Activated naive CD4-positive, alpha-beta T cell treated with anti-CD3 and anti-CD28 coated beads, Interleukin-2, amount 50 U/mL, for 72 hours (primary cell): ENCODE results near the gene ZNG1A. TPM values are rescaled to one million over a fixed set of nuclear protein-coding genes. Genes with fewer than 3 reads are reported as not detected.
"Not testable (repeated sequence)": the region's sequence is repeated elsewhere in the genome, so short reads cannot be mapped to it uniquely, and the experiment has no call there.

Source experiments
- ATAC-seq, 2 donors: fragments of 150-1000 bp; cut with Tn5 transposase; 2 replicates each; pipeline ENCODE4 v1.10.0; 2021; ENCODE audit warnings: mild to moderate bottlenecking in 2 of 2, moderate library complexity in 2 of 2
- DNase-seq, 2 donors: peaks; one replicate each; pipeline ENCODE4 v3.0.0; 2021 to 2022; ENCODE audit warnings: low spot score in 2 of 2
- H3K27ac Mint-ChIP-seq, 2 donors: one replicate each; pipeline ENCODE4 v1.8.0; 2022; ENCODE audit warnings: mild to moderate bottlenecking in 2 of 2, mixed read lengths in 2 of 2
- H3K36me3 Mint-ChIP-seq, 2 donors: one replicate each; pipeline ENCODE4 v1.8.0; 2022; ENCODE audit warnings: mixed read lengths in 2 of 2
- H3K9me3 Mint-ChIP-seq, 2 donors: one replicate each; pipeline ENCODE4 v1.8.0; 2022; ENCODE audit warnings: mixed read lengths in 2 of 2
- total RNA-seq, 2 donors: library from RNA; stranded (reverse); gene quantifications; one replicate each; pipeline ENCODE4 v1.2.3, GENCODE V29; 2022

Gene ZNG1A
- total RNA-seq, 2 donors from 2014 or later = 41.5 to 53.5 TPM

- H3K36me3 Mint-ChIP-seq, ATAC-seq, H3K9me3 Mint-ChIP-seq, H3K27ac Mint-ChIP-seq, DNase-seq: not testable (repeated sequence)
Measured at GRCh38 chr9:112589-113467, 66.0 kb downstream of the ZNG1A start.

GRCh38 chr9:110672-111071 is 68.2 kb downstream of the ZNG1A start:
- not testable (repeated sequence) for DNase-seq, H3K9me3 Mint-ChIP-seq, ATAC-seq, H3K27ac Mint-ChIP-seq, H3K36me3 Mint-ChIP-seq

GRCh38 chr9:109540-109939 is 69.3 kb downstream of the ZNG1A start:
- not testable (repeated sequence) for ATAC-seq, H3K27ac Mint-ChIP-seq, DNase-seq, H3K9me3 Mint-ChIP-seq, H3K36me3 Mint-ChIP-seq

DNA sequence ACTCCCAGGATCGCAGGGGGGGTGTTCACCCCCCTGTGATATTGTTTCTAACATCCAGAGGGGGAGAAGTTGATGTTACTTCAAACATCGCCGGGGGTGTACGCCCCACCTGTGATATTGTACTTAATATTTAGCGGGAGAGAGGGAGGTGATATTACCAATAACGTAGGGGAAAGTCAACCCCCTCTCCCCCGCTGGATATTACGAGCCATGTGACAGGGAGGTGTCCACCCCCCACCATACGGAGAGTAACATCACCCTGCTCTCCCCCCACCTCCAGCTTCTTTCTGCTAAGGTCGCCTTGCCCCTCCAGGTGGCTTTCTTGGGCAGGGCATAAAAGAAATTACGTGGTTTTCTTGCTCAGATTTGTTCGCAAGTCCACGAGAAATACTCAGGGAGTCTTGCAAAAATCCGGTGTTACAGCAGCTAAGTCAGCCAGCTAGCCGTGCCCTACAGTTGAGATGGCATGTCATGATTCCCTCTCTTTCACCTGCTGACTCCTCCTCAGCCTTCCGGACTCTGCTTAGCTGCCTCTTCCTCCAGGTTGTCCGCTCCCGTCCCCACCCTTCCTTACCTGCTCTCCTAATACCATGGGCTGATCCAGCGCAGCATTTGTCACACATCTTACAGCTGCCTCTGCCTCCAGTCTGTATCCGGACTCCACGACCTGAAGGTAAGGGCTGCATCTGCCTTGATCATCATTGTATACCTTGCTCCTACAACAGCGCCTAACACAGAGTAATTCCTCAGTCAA is 69.9 kb downstream of the ZNG1A start:
- not testable (repeated sequence) for DNase-seq, H3K27ac Mint-ChIP-seq, H3K36me3 Mint-ChIP-seq, H3K9me3 Mint-ChIP-seq, ATAC-seq

GRCh38 chr9:105991-106390 is 72.9 kb downstream of the ZNG1A start:
- DNase-seq, H3K27ac Mint-ChIP-seq, H3K36me3 Mint-ChIP-seq, H3K9me3 Mint-ChIP-seq: not testable (repeated sequence)
- ATAC-seq = peak; percentile 13 to 26

- not testable (repeated sequence) for ATAC-seq
Measured at GRCh38 chr9:100430-100829, 78.4 kb downstream of the ZNG1A start.

GRCh38 chr9:99867-100266 is 79.0 kb downstream of the ZNG1A start:
- H3K27ac Mint-ChIP-seq, DNase-seq, H3K36me3 Mint-ChIP-seq, ATAC-seq, H3K9me3 Mint-ChIP-seq: not testable (repeated sequence)

More at GRCh38 chr9:100430-100829, 78.4 kb downstream of the ZNG1A start:
- H3K36me3 Mint-ChIP-seq, DNase-seq, H3K27ac Mint-ChIP-seq, H3K9me3 Mint-ChIP-seq: not testable (repeated sequence)

- H3K27ac Mint-ChIP-seq, DNase-seq, H3K36me3 Mint-ChIP-seq, H3K9me3 Mint-ChIP-seq: not testable (repeated sequence)
- ATAC-seq = peak in 1 of 2 donors; percentile 69
Measured at GRCh38 chr9:98775-99174, 80.1 kb downstream of the ZNG1A start.

- not testable (repeated sequence) for H3K36me3 Mint-ChIP-seq, H3K27ac Mint-ChIP-seq, H3K9me3 Mint-ChIP-seq, DNase-seq
- peak in 1 of 2 donors; percentile 51 for ATAC-seq
Measured at GRCh38 chr9:94992-95391, 83.9 kb downstream of the ZNG1A start.

DNA sequence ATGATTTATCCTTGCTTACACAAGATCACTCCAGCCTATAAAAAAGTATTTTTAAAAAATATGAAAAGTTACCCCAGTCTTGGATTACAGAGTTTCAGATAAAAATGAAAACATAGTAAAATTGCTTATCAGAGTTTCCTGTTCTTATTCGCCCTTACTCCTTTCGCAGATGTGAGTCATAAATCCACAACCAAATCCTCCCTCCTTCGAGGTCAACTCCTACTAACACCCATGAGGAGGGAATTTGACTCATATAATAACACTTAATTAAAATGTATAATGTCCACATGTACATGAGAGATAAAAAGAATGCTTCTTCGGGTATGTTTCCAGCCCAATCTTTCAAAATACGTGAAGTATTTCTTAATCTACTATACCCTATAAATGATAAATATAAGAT is 84.5 kb downstream of the ZNG1A start:
- not testable (repeated sequence) for H3K9me3 Mint-ChIP-seq, DNase-seq, H3K36me3 Mint-ChIP-seq, ATAC-seq, H3K27ac Mint-ChIP-seq

GRCh38 chr9:93909-94308 is 84.9 kb downstream of the ZNG1A start:
- not testable (repeated sequence) for H3K9me3 Mint-ChIP-seq, H3K36me3 Mint-ChIP-seq, H3K27ac Mint-ChIP-seq, ATAC-seq, DNase-seq

GRCh38 chr9:90851-91250 is 88.0 kb downstream of the ZNG1A start:
- ATAC-seq, H3K36me3 Mint-ChIP-seq, H3K9me3 Mint-ChIP-seq, H3K27ac Mint-ChIP-seq, DNase-seq: not testable (repeated sequence)

GRCh38 chr9:88396-89037 is 90.3 kb downstream of the ZNG1A start:
- not testable (repeated sequence) for DNase-seq, H3K36me3 Mint-ChIP-seq, H3K27ac Mint-ChIP-seq, H3K9me3 Mint-ChIP-seq
- peak; percentile 67 to 81 for ATAC-seq

DNA sequence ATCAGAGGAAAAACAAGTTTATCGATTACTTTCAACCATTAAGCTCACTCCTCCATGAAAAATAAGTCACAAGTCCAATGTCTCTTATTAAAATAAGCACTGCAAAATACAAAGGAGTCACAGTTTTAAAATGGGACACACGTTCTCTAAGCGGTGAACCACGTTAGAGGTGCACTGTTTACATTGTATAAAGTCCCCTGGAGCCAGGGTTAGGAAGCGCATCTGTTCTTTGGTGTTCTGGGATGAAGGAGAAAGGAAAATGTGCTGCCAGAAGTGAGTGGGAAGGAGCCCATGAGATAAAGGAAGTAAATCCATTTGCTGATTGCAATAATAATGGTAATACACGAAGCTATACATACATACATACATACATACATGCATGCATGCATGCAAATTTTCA is 91.0 kb downstream of the ZNG1A start:
- DNase-seq, H3K36me3 Mint-ChIP-seq, H3K9me3 Mint-ChIP-seq, H3K27ac Mint-ChIP-seq, ATAC-seq: not testable (repeated sequence)

- ATAC-seq, H3K9me3 Mint-ChIP-seq, H3K36me3 Mint-ChIP-seq, DNase-seq, H3K27ac Mint-ChIP-seq: not testable (repeated sequence)
Measured at GRCh38 chr9:87105-87504, 91.8 kb downstream of the ZNG1A start.

- not testable (repeated sequence) for ATAC-seq, H3K36me3 Mint-ChIP-seq, H3K27ac Mint-ChIP-seq, DNase-seq, H3K9me3 Mint-ChIP-seq
Measured at GRCh38 chr9:86697-87096, 92.2 kb downstream of the ZNG1A start.
